HCT116 (cell line): ENCODE measurements around the gene AHSP. TPM values are rescaled to one million over a fixed set of nuclear protein-coding genes. Genes with fewer than 3 reads are reported as not detected.

Experiments
- ATAC-seq: fragments of 200-7000 bp; cut with Tn5 transposase; 2 replicates; pipeline ENCODE4 v1.9.1; 2020; ENCODE audit warnings: mild to moderate bottlenecking, moderate library complexity
- BruUV-seq: library from RNA; stranded (reverse); fragments of 400-500 nt; replicated peaks from 2 replicates; lab custom pipeline; 2021; lab: Mats Ljungman, UMichigan
- CTCF ChIA-PET: fragments of 300-600 bp; sonication (Branson Sonifier 250); formaldehyde crosslinking; loops from one replicate; lab custom pipeline; 2021; ENCODE audit warnings: antibody characterized with exemption; lab: Charles Lee
- POLR2A ChIA-PET: fragments of 300-600, 350-600 bp; sonication (Branson Sonifier 250); formaldehyde crosslinking; loops from one replicate; lab custom pipeline; 2021; ENCODE audit warnings: antibody characterized with exemption; lab: Charles Lee
- RAD21 ChIA-PET, 2 experiments: fragments of 300-600 bp; sonication (Branson Sonifier 250); formaldehyde crosslinking; loops; one replicate each; lab custom pipeline; 2023; ENCODE audit warnings: low total read pairs in 2 of 2; ENCODE audit not compliant: uncharacterized antibody in 2 of 2, unreplicated experiment in 2 of 2, low non-redundant PET in 1 of 2; lab: Charles Lee
- DNase-seq: peaks from one replicate; pipeline ENCODE4 v3.0.0-alpha.2; 2010; ENCODE audit warnings: low read depth, low spot score
- H2AFZ ChIP-seq: fragments of 200-600 bp; shearing (Covaris generic), sonication (generic); 2 replicates; pipeline ENCODE4 v1.6.1; 2017; ENCODE audit warnings: low read depth, mixed run types, mixed read lengths, antibody characterized with exemption, low read length; ENCODE audit not compliant: poor library complexity, severe bottlenecking
- H3K27ac ChIP-seq: 2 replicates; pipeline ENCODE4 v1.5.1; 2012; ENCODE audit warnings: low read depth, low read length
- H3K27me3 ChIP-seq: fragments of 200-600 bp; sonication (generic); 2 replicates; pipeline ENCODE4 v1.6.1; 2016; ENCODE audit warnings: mixed run types, low read length, mixed read lengths; ENCODE audit not compliant: insufficient read depth
- H3K36me3 ChIP-seq, 2 experiments: fragments of 200-500 bp in 1 of 2; fragments of 200-600 bp in 1 of 2; sonication (Bioruptor generic) in 1 of 2; sonication (generic) in 1 of 2; 2 replicates each; pipeline versions ENCODE4 v1.5.1 to v1.6.1; 2014 to 2016; ENCODE audit warnings: low read length in 2 of 2, inconsistent platforms in 1 of 2, mixed read lengths in 1 of 2, mixed run types in 1 of 2; ENCODE audit not compliant: insufficient read depth in 2 of 2, control insufficient read depth in 1 of 2
- H3K4me1 ChIP-seq, 2 experiments: fragments of 200-600 bp in 1 of 2; sonication (generic) in 1 of 2; 2 replicates each; pipeline versions ENCODE4 v1.5.1 to v1.6.1; 2012 to 2017; ENCODE audit warnings: low read length in 2 of 2, inconsistent platforms in 1 of 2, mild to moderate bottlenecking in 1 of 2, mixed read lengths in 1 of 2, mixed run types in 1 of 2, moderate library complexity in 1 of 2; ENCODE audit not compliant: insufficient read depth in 2 of 2, control insufficient read depth in 1 of 2
- H3K4me2 ChIP-seq: fragments of 200-600 bp; sonication (generic); 2 replicates; pipeline ENCODE4 v1.6.1; 2017; ENCODE audit warnings: mixed run types, low read length, mixed read lengths
- H3K4me3 ChIP-seq, 2 experiments: fragments of 200-600 bp in 1 of 2; sonication (generic) in 1 of 2; replicated peaks in 1 of 2; 2 replicates each; pipeline ENCODE4 v1.5.1; 2011 to 2016; ENCODE audit warnings: low read length in 2 of 2, control low read depth in 1 of 2, low read depth in 1 of 2, mild to moderate bottlenecking in 1 of 2, mixed read lengths in 1 of 2, mixed run types in 1 of 2
- H3K79me2 ChIP-seq: fragments of 200-600 bp; sonication (generic); 2 replicates; pipeline ENCODE4 v1.6.1; 2017; ENCODE audit warnings: mild to moderate bottlenecking, mixed run types, low read length, moderate library complexity, mixed read lengths; ENCODE audit not compliant: insufficient read depth
- H3K9ac ChIP-seq: fragments of 200-600 bp; sonication (generic); 2 replicates; pipeline ENCODE4 v1.6.1; 2016; ENCODE audit warnings: low read length, mixed read lengths
- H3K9me2 ChIP-seq: fragments of 200-600 bp; sonication (generic), shearing (Covaris generic); 2 replicates; pipeline ENCODE4 v1.6.1; 2017; ENCODE audit warnings: mixed run types, mild to moderate bottlenecking, moderate library complexity; ENCODE audit not compliant: insufficient read depth
- H3K9me3 ChIP-seq, 2 experiments: fragments of 200-500 bp in 1 of 2; fragments of 200-600 bp in 1 of 2; sonication (Bioruptor generic) in 1 of 2; sonication (generic) in 1 of 2; 2 replicates each; pipeline ENCODE4 v1.6.1; 2014 to 2017; ENCODE audit warnings: low read length in 2 of 2, mixed read lengths in 2 of 2, inconsistent platforms in 1 of 2, low read depth in 1 of 2, mild to moderate bottlenecking in 1 of 2, mixed run types in 1 of 2, moderate library complexity in 1 of 2; ENCODE audit not compliant: control insufficient read depth in 1 of 2, insufficient read depth in 1 of 2
- H4K20me1 ChIP-seq: fragments of 200-600 bp; sonication (generic), shearing (Covaris generic); 2 replicates; pipeline ENCODE4 v1.6.1; 2017; ENCODE audit warnings: mixed run types, mild to moderate bottlenecking, moderate library complexity; ENCODE audit not compliant: insufficient read depth
- CBX3 ChIP-seq: IDR thresholded peaks from 2 replicates; pipeline ENCODE4 v1.6.1; 2012; ENCODE audit warnings: low read depth
- CTCF ChIP-seq, 3 experiments: fragments of 200-600 bp in 1 of 3; sonication (generic) in 1 of 3; IDR thresholded peaks in 2 of 3; conservative IDR thresholded peaks in 1 of 3; 2 replicates each; pipeline ENCODE4 v1.5.1; 2012 to 2017; ENCODE audit warnings: low read depth in 2 of 3, low read length in 2 of 3, antibody characterized with exemption in 1 of 3, borderline replicate concordance in 1 of 3, control low read depth in 1 of 3, mild to moderate bottlenecking in 1 of 3, mixed read lengths in 1 of 3, mixed run types in 1 of 3, moderate library complexity in 1 of 3; ENCODE audit not compliant: insufficient read depth in 1 of 3
- ELF1 ChIP-seq: IDR thresholded peaks from 2 replicates; pipeline ENCODE4 v1.6.1; 2012; ENCODE audit warnings: low read depth, borderline replicate concordance
- EZH2 ChIP-seq: fragments of 200-600 bp; sonication (generic); IDR thresholded peaks from 2 replicates; pipeline ENCODE4 v1.6.1; 2017; ENCODE audit warnings: antibody characterized with exemption, mixed run types
- FOSL1 ChIP-seq: IDR thresholded peaks from 2 replicates; pipeline ENCODE4 v1.6.1; 2012; ENCODE audit warnings: low read depth
- JUND ChIP-seq: IDR thresholded peaks from 2 replicates; pipeline ENCODE4 v1.6.1; 2012
- POLR2A ChIP-seq: IDR thresholded peaks from 2 replicates; pipeline ENCODE4 v1.7.0; 2011; ENCODE audit warnings: borderline replicate concordance; ENCODE audit not compliant: insufficient read depth, insufficient read length; ENCODE audit errors: extremely low read depth
- SP1 ChIP-seq: IDR thresholded peaks from 2 replicates; pipeline ENCODE4 v1.6.1; 2012; ENCODE audit warnings: low read depth
- ZFX ChIP-seq: fragments of 450-650 bp; IDR thresholded peaks from 2 replicates; pipeline ENCODE4 v1.6.1; 2017
- intact Hi-C: fragments of 100-400 bp; cut with micrococcal nuclease; formaldehyde crosslinking; loops from 2 replicates; pipeline ENCODE4 v1.10.0; 2022
- total RNA-seq: library from RNA; stranded (reverse); gene quantifications from one replicate; pipeline ENCODE4 v1.2.1, GENCODE V29; 2021; ENCODE audit not compliant: unreplicated experiment

AHSP gene
- total RNA-seq, 1 experiment from 2014 or later, result not detected

DNA sequence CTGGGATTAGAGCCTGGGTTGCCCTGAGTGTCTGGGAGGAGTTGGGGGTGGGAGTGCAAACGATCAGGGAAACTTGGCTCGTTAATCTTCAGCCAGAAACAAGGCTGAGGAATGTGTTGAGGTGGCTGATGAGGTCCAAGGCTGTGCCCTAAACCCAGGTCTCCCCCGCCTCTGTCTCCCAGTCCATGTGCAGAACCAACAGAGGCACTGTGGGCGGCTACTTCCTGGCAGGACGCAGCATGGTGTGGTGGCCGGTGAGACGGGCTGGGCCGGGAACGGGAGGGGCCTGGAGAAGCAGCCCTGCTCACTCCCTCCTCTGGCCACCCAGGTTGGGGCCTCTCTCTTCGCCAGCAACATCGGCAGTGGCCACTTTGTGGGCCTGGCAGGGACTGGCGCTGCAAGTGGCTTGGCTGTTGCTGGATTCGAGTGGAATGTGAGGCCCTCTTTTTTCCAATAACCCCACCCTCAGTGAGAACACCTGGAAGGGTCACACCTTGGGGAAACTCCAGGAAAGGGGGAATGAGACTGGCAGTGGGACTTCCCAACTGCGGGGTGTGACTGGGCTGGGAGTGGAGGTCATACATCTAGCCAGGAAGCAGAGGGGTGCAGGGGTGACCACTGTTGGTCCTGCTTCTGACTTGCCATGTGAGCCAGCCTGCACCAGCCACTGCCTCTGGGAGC, 43.1 kb upstream of the AHSP start (continued):
- no peak for TF ChIP-seq CTCF (IDR thresholded peaks at IDR 0.05 in 2 of 3, conservative IDR thresholded peaks at IDR 0.05 in 1 of 3; ENCODE audit: borderline replicate concordance in 1 of 3, insufficient read depth in 1 of 3, low read depth in 2 of 3, low read length in 2 of 3)
- no peak for TF ChIP-seq ZFX
- TF ChIP-seq JUND, result no peak
- no peak for TF ChIP-seq SP1

- DNase-seq, result no peak
- CTCF ChIA-PET, result no interaction called here
- Histone ChIP-seq H3K27me3 (no peaks in the 10 kb centered on the region), H4K20me1 (no peaks in the 10 kb centered on the region), H3K79me2 (no peaks in the 10 kb centered on the region), H3K9ac (no peak overlapping the region), H2AFZ (no peak overlapping the region), H3K36me3 (no peaks in the 10 kb centered on the region), H3K9me2 (no peaks in the 10 kb centered on the region), H3K4me2 (no peak overlapping the region), H3K27ac (no peak overlapping the region), H3K4me3 (no peak overlapping the region), H3K4me1 (peaks cover 7 to 20% of the 10 kb centered on the region in 2 experiments; a peak in 3 of 4 replicates), H3K9me3 (no peaks in the 10 kb centered on the region)
- BruUV-seq, result no TSS peak
- RAD21 ChIA-PET, result no interaction called here
- POLR2A ChIA-PET, result no interaction called here
- TF ChIP-seq POLR2A (no peak), FOSL1 (no peak), CBX3 (no peak), EZH2 (no peak), ELF1 (no peak)
- intact Hi-C loops, result no loop called here
- ATAC-seq, result no peak
Observed at GRCh38 chr16:31485571-31485970, 42.1 kb upstream of the AHSP start.
